Panc1 (cell line): ENCODE data around the gene INTS2.

Source experiments
- POLR2AphosphoS5 ChIP-seq: IDR thresholded peaks from 2 replicates; pipeline ENCODE4 v1.6.1; 2012; ENCODE audit warnings: mild to moderate bottlenecking, low read depth, low read length, moderate library complexity
- SIN3A ChIP-seq: IDR thresholded peaks from 2 replicates; pipeline ENCODE4 v1.6.1; 2012; ENCODE audit warnings: low read depth, mild to moderate bottlenecking, low read length, moderate library complexity, borderline replicate concordance; ENCODE audit not compliant: insufficient read depth
- TF ChIP-seq, protein P1 (sequence below): fragments of 450-650 bp; IDR thresholded peaks from 2 replicates; pipeline ENCODE4 v1.5.1; 2017; ENCODE audit warnings: mild to moderate bottlenecking

DNA sequence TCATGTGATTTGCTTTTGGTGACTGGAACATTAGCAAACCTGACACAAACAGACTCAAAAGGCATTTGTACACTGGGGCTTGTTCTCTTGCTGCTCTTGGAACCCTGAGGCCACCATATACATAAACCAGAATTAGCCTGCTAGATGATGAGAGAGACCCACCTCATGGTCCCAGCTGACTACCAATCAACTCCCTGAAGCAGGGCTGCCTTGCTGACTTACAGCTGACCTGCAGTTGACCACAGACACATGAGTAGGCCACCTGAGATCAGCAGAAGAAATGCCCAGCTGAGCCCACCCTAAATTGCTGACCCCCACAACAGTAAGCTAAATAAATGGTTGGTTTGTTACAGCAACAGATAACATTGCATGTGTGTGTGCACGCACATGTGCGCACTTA is 93.2 kb downstream of the INTS2 start:
- no peak for TF ChIP-seq POLR2AphosphoS5
- TF ChIP-seq, protein P1, sequence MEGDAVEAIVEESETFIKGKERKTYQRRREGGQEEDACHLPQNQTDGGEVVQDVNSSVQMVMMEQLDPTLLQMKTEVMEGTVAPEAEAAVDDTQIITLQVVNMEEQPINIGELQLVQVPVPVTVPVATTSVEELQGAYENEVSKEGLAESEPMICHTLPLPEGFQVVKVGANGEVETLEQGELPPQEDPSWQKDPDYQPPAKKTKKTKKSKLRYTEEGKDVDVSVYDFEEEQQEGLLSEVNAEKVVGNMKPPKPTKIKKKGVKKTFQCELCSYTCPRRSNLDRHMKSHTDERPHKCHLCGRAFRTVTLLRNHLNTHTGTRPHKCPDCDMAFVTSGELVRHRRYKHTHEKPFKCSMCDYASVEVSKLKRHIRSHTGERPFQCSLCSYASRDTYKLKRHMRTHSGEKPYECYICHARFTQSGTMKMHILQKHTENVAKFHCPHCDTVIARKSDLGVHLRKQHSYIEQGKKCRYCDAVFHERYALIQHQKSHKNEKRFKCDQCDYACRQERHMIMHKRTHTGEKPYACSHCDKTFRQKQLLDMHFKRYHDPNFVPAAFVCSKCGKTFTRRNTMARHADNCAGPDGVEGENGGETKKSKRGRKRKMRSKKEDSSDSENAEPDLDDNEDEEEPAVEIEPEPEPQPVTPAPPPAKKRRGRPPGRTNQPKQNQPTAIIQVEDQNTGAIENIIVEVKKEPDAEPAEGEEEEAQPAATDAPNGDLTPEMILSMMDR, result no peak
- no peak for TF ChIP-seq SIN3A
